HCT116 (cell line): ENCODE data around the gene CNTNAP2. TPM values are rescaled to one million over a fixed set of nuclear protein-coding genes. Genes with fewer than 3 reads are reported as not detected.

Source experiments
- ATAC-seq: fragments of 200-7000 bp; cut with Tn5 transposase; 2 replicates; pipeline ENCODE4 v1.9.1; 2020; ENCODE audit warnings: mild to moderate bottlenecking, moderate library complexity
- BruUV-seq: library from RNA; stranded (reverse); fragments of 400-500 nt; replicated peaks from 2 replicates; lab custom pipeline; 2021; lab: Mats Ljungman, UMichigan
- CTCF ChIA-PET: fragments of 300-600 bp; sonication (Branson Sonifier 250); formaldehyde crosslinking; loops from one replicate; lab custom pipeline; 2021; ENCODE audit warnings: antibody characterized with exemption; lab: Charles Lee
- POLR2A ChIA-PET: fragments of 300-600, 350-600 bp; sonication (Branson Sonifier 250); formaldehyde crosslinking; loops from one replicate; lab custom pipeline; 2021; ENCODE audit warnings: antibody characterized with exemption; lab: Charles Lee
- RAD21 ChIA-PET, 2 experiments: fragments of 300-600 bp; sonication (Branson Sonifier 250); formaldehyde crosslinking; loops; one replicate each; lab custom pipeline; 2023; ENCODE audit warnings: low total read pairs in 2 of 2; ENCODE audit not compliant: uncharacterized antibody in 2 of 2, unreplicated experiment in 2 of 2, low non-redundant PET in 1 of 2; lab: Charles Lee
- DNase-seq: peaks from one replicate; pipeline ENCODE4 v3.0.0-alpha.2; 2010; ENCODE audit warnings: low read depth, low spot score
- H2AFZ ChIP-seq: fragments of 200-600 bp; shearing (Covaris generic), sonication (generic); 2 replicates; pipeline ENCODE4 v1.6.1; 2017; ENCODE audit warnings: low read depth, mixed run types, mixed read lengths, antibody characterized with exemption, low read length; ENCODE audit not compliant: poor library complexity, severe bottlenecking
- H3K27ac ChIP-seq: 2 replicates; pipeline ENCODE4 v1.5.1; 2012; ENCODE audit warnings: low read depth, low read length
- H3K27me3 ChIP-seq: fragments of 200-600 bp; sonication (generic); 2 replicates; pipeline ENCODE4 v1.6.1; 2016; ENCODE audit warnings: mixed run types, low read length, mixed read lengths; ENCODE audit not compliant: insufficient read depth
- H3K36me3 ChIP-seq, 2 experiments: fragments of 200-500 bp in 1 of 2; fragments of 200-600 bp in 1 of 2; sonication (Bioruptor generic) in 1 of 2; sonication (generic) in 1 of 2; 2 replicates each; pipeline versions ENCODE4 v1.5.1 to v1.6.1; 2014 to 2016; ENCODE audit warnings: low read length in 2 of 2, inconsistent platforms in 1 of 2, mixed read lengths in 1 of 2, mixed run types in 1 of 2; ENCODE audit not compliant: insufficient read depth in 2 of 2, control insufficient read depth in 1 of 2
- H3K4me1 ChIP-seq, 2 experiments: fragments of 200-600 bp in 1 of 2; sonication (generic) in 1 of 2; 2 replicates each; pipeline versions ENCODE4 v1.5.1 to v1.6.1; 2012 to 2017; ENCODE audit warnings: low read length in 2 of 2, inconsistent platforms in 1 of 2, mild to moderate bottlenecking in 1 of 2, mixed read lengths in 1 of 2, mixed run types in 1 of 2, moderate library complexity in 1 of 2; ENCODE audit not compliant: insufficient read depth in 2 of 2, control insufficient read depth in 1 of 2
- H3K4me2 ChIP-seq: fragments of 200-600 bp; sonication (generic); 2 replicates; pipeline ENCODE4 v1.6.1; 2017; ENCODE audit warnings: mixed run types, low read length, mixed read lengths
- H3K4me3 ChIP-seq, 2 experiments: fragments of 200-600 bp in 1 of 2; sonication (generic) in 1 of 2; replicated peaks in 1 of 2; 2 replicates each; pipeline ENCODE4 v1.5.1; 2011 to 2016; ENCODE audit warnings: low read length in 2 of 2, control low read depth in 1 of 2, low read depth in 1 of 2, mild to moderate bottlenecking in 1 of 2, mixed read lengths in 1 of 2, mixed run types in 1 of 2
- H3K79me2 ChIP-seq: fragments of 200-600 bp; sonication (generic); 2 replicates; pipeline ENCODE4 v1.6.1; 2017; ENCODE audit warnings: mild to moderate bottlenecking, mixed run types, low read length, moderate library complexity, mixed read lengths; ENCODE audit not compliant: insufficient read depth
- H3K9ac ChIP-seq: fragments of 200-600 bp; sonication (generic); 2 replicates; pipeline ENCODE4 v1.6.1; 2016; ENCODE audit warnings: low read length, mixed read lengths
- H3K9me2 ChIP-seq: fragments of 200-600 bp; sonication (generic), shearing (Covaris generic); 2 replicates; pipeline ENCODE4 v1.6.1; 2017; ENCODE audit warnings: mixed run types, mild to moderate bottlenecking, moderate library complexity; ENCODE audit not compliant: insufficient read depth
- H3K9me3 ChIP-seq, 2 experiments: fragments of 200-500 bp in 1 of 2; fragments of 200-600 bp in 1 of 2; sonication (Bioruptor generic) in 1 of 2; sonication (generic) in 1 of 2; 2 replicates each; pipeline ENCODE4 v1.6.1; 2014 to 2017; ENCODE audit warnings: low read length in 2 of 2, mixed read lengths in 2 of 2, inconsistent platforms in 1 of 2, low read depth in 1 of 2, mild to moderate bottlenecking in 1 of 2, mixed run types in 1 of 2, moderate library complexity in 1 of 2; ENCODE audit not compliant: control insufficient read depth in 1 of 2, insufficient read depth in 1 of 2
- H4K20me1 ChIP-seq: fragments of 200-600 bp; sonication (generic), shearing (Covaris generic); 2 replicates; pipeline ENCODE4 v1.6.1; 2017; ENCODE audit warnings: mixed run types, mild to moderate bottlenecking, moderate library complexity; ENCODE audit not compliant: insufficient read depth
- CEBPB ChIP-seq: IDR thresholded peaks from 2 replicates; pipeline ENCODE4 v1.6.1; 2012; ENCODE audit warnings: low read depth
- EGR1 ChIP-seq: IDR thresholded peaks from 2 replicates; pipeline ENCODE4 v1.6.1; 2012; ENCODE audit warnings: low read depth
- ELF1 ChIP-seq: IDR thresholded peaks from 2 replicates; pipeline ENCODE4 v1.6.1; 2012; ENCODE audit warnings: low read depth, borderline replicate concordance
- EZH2phosphoT487 ChIP-seq: fragments of 200-600 bp; IDR thresholded peaks from 2 replicates; pipeline ENCODE4 v1.6.1; 2018; ENCODE audit warnings: antibody characterized with exemption, borderline replicate concordance
- POLR2AphosphoS5 ChIP-seq: IDR thresholded peaks from 2 replicates; pipeline ENCODE4 v1.6.1; 2011; ENCODE audit warnings: mild to moderate bottlenecking, low read depth, low read length, moderate library complexity
- RAD21 ChIP-seq: IDR thresholded peaks from 2 replicates; pipeline ENCODE4 v1.6.1; 2012; ENCODE audit warnings: low read depth, mild to moderate bottlenecking
- REST ChIP-seq: IDR thresholded peaks from 2 replicates; pipeline ENCODE4 v1.6.1; 2012; ENCODE audit warnings: low read depth
- SRF ChIP-seq: IDR thresholded peaks from 2 replicates; pipeline ENCODE4 v1.6.1; 2012; ENCODE audit warnings: low read depth
- ZFX ChIP-seq: fragments of 450-650 bp; IDR thresholded peaks from 2 replicates; pipeline ENCODE4 v1.6.1; 2017
- ZNF274 ChIP-seq: fragments of 200-500 bp; sonication (Bioruptor generic); IDR thresholded peaks from 2 replicates; pipeline ENCODE4 v1.6.1; 2014; ENCODE audit warnings: mild to moderate bottlenecking, low read depth, low read length, inconsistent platforms
- intact Hi-C: fragments of 100-400 bp; cut with micrococcal nuclease; formaldehyde crosslinking; loops from 2 replicates; pipeline ENCODE4 v1.10.0; 2022
- total RNA-seq: library from RNA; stranded (reverse); gene quantifications from one replicate; pipeline ENCODE4 v1.2.1, GENCODE V29; 2021; ENCODE audit not compliant: unreplicated experiment
- TF ChIP-seq, protein P1 (sequence below): IDR thresholded peaks from 2 replicates; pipeline ENCODE4 v1.6.1; 2012
- TF ChIP-seq, protein P2 (sequence below): IDR thresholded peaks from 2 replicates; pipeline ENCODE4 v1.6.1; 2011; ENCODE audit warnings: mild to moderate bottlenecking, low read length, moderate library complexity; ENCODE audit not compliant: insufficient replicate concordance; ENCODE audit errors: extremely low read depth

CNTNAP2 gene
- total RNA-seq, 1 experiment from 2014 or later = 0.37 TPM

- Histone ChIP-seq H3K79me2 (no peaks in the 10 kb centered on the region), H3K27ac (no peak overlapping the region), H3K4me1 (no peaks in the 10 kb centered on the region), H3K4me3 (no peak overlapping the region)
- no TSS peak for BruUV-seq
- no peak for DNase-seq
- intact Hi-C loops = no loop called here
- RAD21 ChIA-PET = no interaction called here
- TF ChIP-seq, protein P1, sequence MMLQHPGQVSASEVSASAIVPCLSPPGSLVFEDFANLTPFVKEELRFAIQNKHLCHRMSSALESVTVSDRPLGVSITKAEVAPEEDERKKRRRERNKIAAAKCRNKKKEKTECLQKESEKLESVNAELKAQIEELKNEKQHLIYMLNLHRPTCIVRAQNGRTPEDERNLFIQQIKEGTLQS = no peak
- no peak for TF ChIP-seq CEBPB
- no peak for TF ChIP-seq ZNF274
- TF ChIP-seq EZH2phosphoT487 = no peak
- no peak for TF ChIP-seq RAD21
- TF ChIP-seq, protein P2, sequence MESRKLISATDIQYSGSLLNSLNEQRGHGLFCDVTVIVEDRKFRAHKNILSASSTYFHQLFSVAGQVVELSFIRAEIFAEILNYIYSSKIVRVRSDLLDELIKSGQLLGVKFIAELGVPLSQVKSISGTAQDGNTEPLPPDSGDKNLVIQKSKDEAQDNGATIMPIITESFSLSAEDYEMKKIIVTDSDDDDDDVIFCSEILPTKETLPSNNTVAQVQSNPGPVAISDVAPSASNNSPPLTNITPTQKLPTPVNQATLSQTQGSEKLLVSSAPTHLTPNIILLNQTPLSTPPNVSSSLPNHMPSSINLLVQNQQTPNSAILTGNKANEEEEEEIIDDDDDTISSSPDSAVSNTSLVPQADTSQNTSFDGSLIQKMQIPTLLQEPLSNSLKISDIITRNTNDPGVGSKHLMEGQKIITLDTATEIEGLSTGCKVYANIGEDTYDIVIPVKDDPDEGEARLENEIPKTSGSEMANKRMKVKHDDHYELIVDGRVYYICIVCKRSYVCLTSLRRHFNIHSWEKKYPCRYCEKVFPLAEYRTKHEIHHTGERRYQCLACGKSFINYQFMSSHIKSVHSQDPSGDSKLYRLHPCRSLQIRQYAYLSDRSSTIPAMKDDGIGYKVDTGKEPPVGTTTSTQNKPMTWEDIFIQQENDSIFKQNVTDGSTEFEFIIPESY = no peak
- TF ChIP-seq ELF1 = no peak
- no peak for TF ChIP-seq REST
- TF ChIP-seq ZFX = no peak
- no peak for TF ChIP-seq EGR1
- TF ChIP-seq SRF = no peak
- no peak for TF ChIP-seq POLR2AphosphoS5
- TF ChIP-seq, all 23 proteins: peak for 0
- no peak overlapping the region for H3K4me2 ChIP-seq
- H4K20me1 ChIP-seq = no peaks in the 10 kb centered on the region
- peaks cover 7 to 9% of the 10 kb centered on the region in 2 experiments; a peak in 2 of 4 replicates for H3K9me3 ChIP-seq
- CTCF ChIA-PET = no interaction called here
- POLR2A ChIA-PET = no interaction called here
- no peaks in the 10 kb centered on the region for H3K36me3 ChIP-seq
- no peak overlapping the region for H2AFZ ChIP-seq
- no peaks in the 10 kb centered on the region for H3K27me3 ChIP-seq
- no peak for ATAC-seq
- no peak overlapping the region for H3K9ac ChIP-seq
- H3K9me2 ChIP-seq = no peaks in the 10 kb centered on the region
Measured at GRCh38 chr7:146129296-146129695, 12.7 kb downstream of the CNTNAP2 start.
